KOPT-K1 (cell line): Measurements from ENCODE around the gene PDLIM5.

Source experiments
- H3K27ac ChIP-seq: fragments of 200-600 bp; sonication (generic); 2 replicates; pipeline ENCODE4 v1.5.1; 2016; ENCODE audit warnings: antibody characterized with exemption, mild to moderate bottlenecking, low read depth, low read length; ENCODE audit not compliant: poor library complexity, severe bottlenecking
- H3K36me3 ChIP-seq: fragments of 200-600 bp; sonication (generic); 2 replicates; pipeline ENCODE4 v1.5.1; 2017; ENCODE audit warnings: antibody characterized with exemption, mild to moderate bottlenecking, low read length, moderate library complexity; ENCODE audit not compliant: insufficient read depth
- H3K9me3 ChIP-seq: fragments of 200-600 bp; sonication (generic); 2 replicates; pipeline ENCODE4 v1.5.1; 2017; ENCODE audit warnings: antibody characterized with exemption, low read length, mild to moderate bottlenecking; ENCODE audit not compliant: insufficient read depth, poor library complexity, severe bottlenecking

Gene PDLIM5

DNA sequence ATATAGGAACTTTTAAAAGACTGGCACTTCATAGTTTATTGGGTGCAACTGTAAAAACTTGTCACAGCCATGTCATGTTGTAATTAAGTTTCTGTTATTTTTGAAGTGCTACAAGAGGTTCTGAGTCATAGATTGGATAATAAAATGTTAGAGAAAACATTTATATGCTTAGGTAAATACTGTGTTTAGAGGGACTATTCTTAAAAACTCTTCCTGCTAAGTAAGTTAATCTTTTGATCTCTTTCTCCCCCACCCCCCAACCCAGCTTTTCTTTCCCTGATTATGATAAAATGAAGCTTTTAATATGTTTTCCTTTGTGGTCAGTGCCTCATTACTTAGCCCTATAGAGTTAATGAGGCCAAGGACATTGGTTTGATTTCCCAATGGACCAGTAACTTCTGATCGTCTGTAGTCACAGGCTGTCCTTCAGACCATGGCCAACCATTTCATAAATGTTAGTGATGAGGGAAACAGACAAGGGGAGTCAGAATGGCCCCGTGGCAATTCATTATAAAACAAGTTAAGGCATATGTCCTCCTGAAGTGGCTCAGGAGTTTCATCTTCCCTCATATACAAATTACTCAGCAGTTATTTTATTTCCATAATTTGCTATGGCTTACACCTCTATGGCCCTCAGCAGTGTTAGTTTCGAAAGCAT, 3.9 kb upstream of the PDLIM5 start:
- Histone ChIP-seq H3K27ac (no peak overlapping the region), H3K9me3 (no peaks in the 10 kb centered on the region), H3K36me3 (no peaks in the 10 kb centered on the region)

DNA sequence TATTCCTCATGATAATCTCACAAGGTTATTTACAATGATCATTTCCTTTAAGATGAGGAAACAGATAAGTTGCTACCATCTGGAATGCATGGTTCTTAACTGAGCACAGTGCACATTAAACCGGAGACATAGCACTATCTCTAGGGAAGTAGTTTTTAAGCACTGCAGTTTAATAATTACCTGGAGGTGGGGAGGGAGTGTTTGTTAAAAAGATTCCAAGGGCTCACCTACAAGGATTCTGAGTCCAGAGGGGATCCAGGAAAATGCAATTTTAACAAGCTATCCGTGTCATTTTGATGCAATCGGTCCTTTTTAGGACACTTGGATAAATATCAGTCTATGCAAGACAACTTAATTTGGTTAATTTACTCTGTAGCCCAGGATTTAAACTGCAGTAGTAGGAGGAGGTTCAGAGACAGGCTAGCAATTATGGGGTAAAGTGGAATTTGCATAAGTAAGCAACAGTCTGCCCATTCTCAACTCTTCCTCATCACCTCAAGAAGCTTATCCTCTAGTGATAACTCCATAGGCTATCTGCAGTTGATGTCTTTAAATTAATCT, 2.8 kb upstream of the PDLIM5 start:
- Histone ChIP-seq H3K27ac (no peak overlapping the region), H3K36me3 (no peaks in the 10 kb centered on the region), H3K9me3 (no peaks in the 10 kb centered on the region)

GRCh38 chr4:94451051-94451694, 569 bp upstream of the PDLIM5 start:
- Histone ChIP-seq H3K27ac (no peak overlapping the region), H3K36me3 (no peaks in the 10 kb centered on the region), H3K9me3 (no peaks in the 10 kb centered on the region)

DNA sequence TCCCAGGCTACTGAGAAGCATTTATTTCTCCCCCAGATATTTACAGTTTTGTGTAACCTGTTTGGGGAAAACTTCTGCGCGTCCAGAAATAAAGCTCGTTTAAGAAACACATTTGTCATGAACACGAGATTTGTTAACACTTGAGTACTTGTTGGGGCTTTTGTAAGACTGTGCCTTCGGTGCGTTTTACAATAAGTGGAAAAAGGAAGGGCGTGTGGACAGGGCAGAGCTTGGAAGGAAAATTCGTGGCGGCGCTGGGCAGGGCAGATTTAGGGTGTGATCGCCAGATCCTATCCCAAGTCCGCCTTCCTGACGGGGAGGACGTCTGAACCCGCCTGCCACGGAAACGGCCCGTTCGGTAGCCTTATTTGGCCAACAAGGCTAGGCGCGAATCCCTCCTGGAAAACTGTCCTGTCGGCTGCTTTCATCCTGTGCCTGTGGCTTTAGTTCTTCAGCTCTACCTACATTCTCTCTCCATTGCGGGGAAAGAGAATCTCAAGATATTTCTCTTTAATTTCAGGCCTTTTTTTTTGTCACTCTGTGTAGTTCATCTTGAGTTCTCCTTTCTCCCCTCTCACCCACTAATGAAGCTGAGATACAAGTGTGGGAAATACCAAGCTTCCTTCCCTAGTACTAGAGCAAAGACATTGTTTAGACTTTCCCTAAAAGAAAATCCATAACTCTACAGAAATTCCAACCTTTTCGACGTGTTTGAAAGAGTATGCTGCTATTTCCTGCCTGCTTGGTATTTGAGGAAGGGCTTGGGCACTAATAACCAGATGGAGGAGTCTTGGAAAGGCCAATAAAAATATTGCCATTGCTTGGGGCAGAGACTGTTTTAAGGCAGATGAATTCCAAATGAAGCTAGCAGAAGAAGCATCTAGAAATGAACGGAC, 982 bp downstream of the PDLIM5 start:
- Histone ChIP-seq H3K9me3 (no peaks in the 10 kb centered on the region), H3K27ac (peak overlapping the region; percentile 59), H3K36me3 (no peaks in the 10 kb centered on the region)

DNA sequence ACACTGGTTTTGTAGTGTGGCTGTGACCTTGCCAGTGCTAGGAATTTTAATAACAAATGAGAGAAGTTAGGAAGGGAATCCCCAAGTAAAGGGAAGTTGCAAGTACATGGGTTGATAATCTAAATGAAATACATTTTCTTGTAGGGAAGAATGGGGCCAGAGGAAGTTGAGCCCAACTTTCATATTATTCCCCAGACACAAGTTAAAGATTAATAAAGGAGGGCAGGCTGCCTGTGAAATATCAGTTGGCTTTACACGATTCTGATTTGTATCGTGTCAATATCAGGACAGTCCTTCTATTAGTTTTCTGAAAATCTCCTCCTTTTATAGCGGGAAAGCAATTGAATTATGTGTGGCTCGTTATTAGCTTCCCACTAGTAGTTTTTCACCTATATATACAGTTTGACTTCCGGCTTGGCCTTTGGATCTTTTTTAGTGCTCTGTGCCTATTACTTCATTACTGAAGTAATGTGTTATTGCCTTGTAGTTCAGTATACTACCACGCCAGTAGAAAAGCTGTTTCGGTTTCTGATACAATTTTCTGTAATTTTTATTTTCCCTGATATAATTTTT, 1.7 kb downstream of the PDLIM5 start:
- Histone ChIP-seq H3K36me3 (no peaks in the 10 kb centered on the region), H3K27ac (no peak overlapping the region), H3K9me3 (no peaks in the 10 kb centered on the region)

GRCh38 chr4:94454405-94454804, 2.7 kb downstream of the PDLIM5 start:
- Histone ChIP-seq H3K9me3 (no peaks in the 10 kb centered on the region), H3K36me3 (no peaks in the 10 kb centered on the region), H3K27ac (no peak overlapping the region)

DNA sequence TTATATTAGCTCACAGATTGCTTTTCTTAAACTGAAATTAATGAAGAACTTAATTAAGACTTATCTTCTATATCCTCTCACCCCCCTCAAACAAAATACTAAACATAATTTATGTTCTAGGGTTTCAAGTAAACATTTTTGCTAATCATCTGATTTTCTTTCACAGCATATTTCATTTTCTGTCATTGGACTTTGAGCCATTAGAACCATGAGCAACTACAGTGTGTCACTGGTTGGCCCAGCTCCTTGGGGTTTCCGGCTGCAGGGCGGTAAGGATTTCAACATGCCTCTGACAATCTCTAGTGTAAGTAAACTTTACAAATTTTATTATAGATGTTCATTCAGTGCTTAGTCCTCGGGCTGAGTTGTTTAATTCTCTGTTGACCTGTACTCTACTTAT, 3.3 kb downstream of the PDLIM5 start:
- H3K36me3 ChIP-seq: no peaks in the 10 kb centered on the region
- H3K27ac ChIP-seq: no peak overlapping the region
- H3K9me3 ChIP-seq: no peaks in the 10 kb centered on the region

GRCh38 chr4:94457692-94458106, 6.0 kb downstream of the PDLIM5 start:
- H3K9me3 ChIP-seq: no peaks in the 10 kb centered on the region
- H3K27ac ChIP-seq: no peak overlapping the region
- no peaks in the 10 kb centered on the region for H3K36me3 ChIP-seq

DNA sequence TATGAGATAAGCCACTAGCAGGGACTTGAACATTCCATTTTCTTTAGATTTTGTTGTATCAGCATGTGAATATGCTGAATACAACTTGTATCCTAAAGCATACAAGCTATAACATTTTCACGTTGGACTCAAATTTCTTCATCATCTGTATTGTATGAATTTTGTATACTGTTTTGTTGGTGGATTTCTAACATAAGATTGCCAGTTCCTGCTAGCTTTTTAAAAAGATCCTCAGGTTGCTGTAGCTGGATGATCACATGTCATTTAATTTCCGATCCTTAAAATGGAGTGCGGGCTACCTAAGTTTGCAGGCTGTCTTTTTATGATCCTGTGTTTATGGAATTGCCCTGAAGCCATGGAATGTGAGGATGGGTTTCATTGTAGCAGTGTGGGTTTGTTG, 6.9 kb downstream of the PDLIM5 start:
- Histone ChIP-seq H3K27ac (no peak overlapping the region), H3K9me3 (no peaks in the 10 kb centered on the region)

DNA sequence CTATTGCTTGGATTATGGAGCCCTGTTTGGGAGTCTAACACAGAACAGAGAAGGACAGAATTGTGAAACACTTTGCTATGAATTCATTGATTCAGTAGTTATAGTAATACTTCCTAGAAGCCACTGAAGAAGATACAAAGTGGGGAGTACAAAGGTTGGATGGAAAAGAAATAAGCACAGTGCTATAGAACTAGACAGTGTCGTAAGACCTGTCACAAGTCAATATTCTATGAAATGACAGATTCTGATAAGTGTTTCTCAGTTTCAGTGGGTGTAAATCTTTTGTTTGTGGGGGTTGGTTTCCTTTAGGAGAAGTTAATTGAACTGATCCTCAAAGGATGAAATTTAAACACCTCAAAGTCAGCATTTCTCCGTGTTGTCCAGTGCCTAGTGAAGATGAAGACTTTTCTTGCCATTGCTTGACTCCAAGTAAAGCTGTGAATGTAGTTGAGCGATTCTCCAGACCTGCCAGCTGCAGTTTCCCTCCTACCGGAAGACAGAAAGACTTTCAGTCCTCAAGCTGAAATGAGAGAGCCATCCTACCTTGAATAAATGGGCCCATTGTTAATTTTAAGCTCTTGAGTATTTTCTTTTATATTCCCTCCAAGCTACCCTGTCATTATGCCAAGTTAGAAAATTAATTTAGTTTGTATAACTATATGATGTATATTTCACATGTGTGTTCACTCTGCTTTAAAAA, 7.9 kb downstream of the PDLIM5 start:
- Histone ChIP-seq H3K36me3 (no peaks in the 10 kb centered on the region), H3K27ac (no peak overlapping the region), H3K9me3 (no peaks in the 10 kb centered on the region)

More for the DNA sequence above, 6.9 kb downstream of the PDLIM5 start:
- no peaks in the 10 kb centered on the region for H3K36me3 ChIP-seq

GRCh38 chr4:94461506-94461905, 9.8 kb downstream of the PDLIM5 start:
- H3K9me3 ChIP-seq: no peaks in the 10 kb centered on the region
- no peaks in the 10 kb centered on the region for H3K36me3 ChIP-seq
- H3K27ac ChIP-seq: no peak overlapping the region

- Histone ChIP-seq H3K9me3 (no peaks in the 10 kb centered on the region), H3K36me3 (no peaks in the 10 kb centered on the region), H3K27ac (no peak overlapping the region)
Observed at GRCh38 chr4:94462572-94462971, 10.8 kb downstream of the PDLIM5 start.

DNA sequence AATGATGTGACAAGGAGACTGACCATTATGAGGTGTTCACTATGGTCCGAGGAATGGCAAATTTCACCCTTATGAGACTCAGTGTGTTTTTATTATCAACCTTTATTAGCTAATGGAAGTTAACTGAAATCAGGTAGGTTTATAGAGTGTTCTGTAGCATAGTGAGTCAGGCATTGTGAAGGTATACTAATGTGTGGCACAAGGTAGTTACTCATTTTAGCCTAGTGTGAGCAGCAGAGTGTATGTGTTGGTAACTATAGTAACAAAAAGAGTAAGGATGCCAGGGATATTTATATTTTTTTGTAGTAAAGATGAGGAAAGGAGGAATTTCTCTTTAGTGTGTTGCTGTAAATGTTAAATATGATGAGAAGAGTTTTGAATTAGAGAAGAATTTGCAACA, 12.0 kb downstream of the PDLIM5 start:
- no peak overlapping the region for H3K27ac ChIP-seq
- H3K36me3 ChIP-seq: no peaks in the 10 kb centered on the region
- H3K9me3 ChIP-seq: no peaks in the 10 kb centered on the region

- Histone ChIP-seq H3K27ac (no peak overlapping the region), H3K9me3 (peaks cover 6% of the 10 kb centered on the region), H3K36me3 (no peaks in the 10 kb centered on the region)
Observed at GRCh38 chr4:94466371-94466770, 14.6 kb downstream of the PDLIM5 start.
